OCI-LY7 (cell line): ENCODE data around the gene DMRT1.

Experiments used
- CTCF ChIP-seq: fragments of 200-600 bp; sonication (generic); conservative IDR thresholded peaks from 2 replicates; pipeline ENCODE4 v1.5.1; 2014; ENCODE audit warnings: mild to moderate bottlenecking, antibody characterized with exemption, low read length, moderate library complexity, mixed read lengths
- EZH2phosphoT487 ChIP-seq: fragments of 200-600 bp; sonication (generic); IDR thresholded peaks from 2 replicates; pipeline ENCODE4 v1.6.1; 2018; ENCODE audit warnings: low read depth, borderline replicate concordance, mild to moderate bottlenecking, mixed run types, antibody characterized with exemption, low read length, moderate library complexity, mixed read lengths

GRCh38 chr9:970151-970996 lies 128.9 kb downstream of the DMRT1 start:
- no peak for TF ChIP-seq CTCF
- TF ChIP-seq EZH2phosphoT487, result no peak
